ENCODE data around the gene CCDC106. TPM values are rescaled to one million over a fixed set of nuclear protein-coding genes. Genes with fewer than 3 reads are reported as not detected.
A peak's percentile ranks its signal among the peaks of the same experiment; 100 is the strongest.

The CCDC106 gene
- polyA plus RNA-seq, 1 donor, result 19.3 TPM

- DNase-seq, result no peak
These were observed 12.7 kb upstream of the CCDC106 start for GRCh38 chr19:55635334-55635717.

DNA sequence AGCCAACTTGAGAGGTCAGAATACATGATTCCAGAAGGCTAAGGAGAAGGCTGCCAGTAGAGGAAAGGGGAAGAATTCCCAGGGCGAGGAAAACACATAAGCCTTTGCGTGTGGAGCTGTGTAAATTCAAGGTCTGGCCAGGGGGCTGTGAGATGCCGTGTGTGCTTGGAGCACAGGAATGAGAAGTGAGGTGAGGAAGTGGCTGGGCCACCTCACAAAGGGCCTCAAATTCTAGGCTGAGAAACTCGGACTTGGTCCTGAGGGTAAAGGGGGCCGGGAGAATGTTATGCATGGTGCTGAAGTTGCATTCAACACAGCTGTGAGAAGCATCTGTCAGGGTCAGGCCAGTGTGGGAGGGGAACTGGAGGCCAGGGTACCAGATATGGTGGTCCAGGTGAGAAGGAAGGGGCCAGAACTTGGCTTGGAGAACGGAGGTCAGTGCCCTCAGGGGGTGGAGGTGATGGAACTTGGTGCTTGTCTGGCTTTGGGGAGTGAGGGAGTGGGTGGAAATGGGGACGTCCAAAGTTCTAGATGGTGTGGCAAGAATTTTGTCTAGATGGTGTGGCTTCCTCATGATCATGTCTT, 12.1 kb upstream of the CCDC106 start:
- DNase-seq, result no peak

- no peak for DNase-seq
These were observed 11.3 kb upstream of the CCDC106 start for GRCh38 chr19:55636723-55637122.

- DNase-seq, result no peak
These were observed 10.5 kb upstream of the CCDC106 start for GRCh38 chr19:55637534-55637933.

DNA sequence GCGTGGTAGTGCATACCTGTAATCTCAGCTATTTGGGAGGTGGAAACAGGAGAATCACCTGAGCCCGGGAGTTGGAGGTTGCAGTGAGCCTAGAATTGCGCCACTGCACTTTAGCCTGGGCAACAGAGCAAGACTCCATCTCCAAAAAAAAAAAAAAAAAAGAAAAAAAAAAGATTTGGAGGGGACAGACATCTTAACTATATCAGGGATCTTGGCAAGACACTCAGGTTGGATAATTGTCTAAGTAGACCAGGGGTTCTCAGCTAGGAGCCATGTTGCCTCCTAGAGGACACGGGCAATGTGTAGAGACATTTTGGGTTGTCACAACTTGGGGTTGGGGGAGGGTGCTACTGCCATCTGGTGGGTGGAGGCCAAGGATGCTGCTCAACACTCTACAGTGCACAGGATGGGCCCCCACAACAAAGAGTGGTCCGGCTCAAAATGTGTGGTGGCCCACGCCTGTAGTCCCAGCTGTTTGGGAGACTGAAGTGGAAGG, 9.1 kb upstream of the CCDC106 start:
- DNase-seq, result no peak

DNA sequence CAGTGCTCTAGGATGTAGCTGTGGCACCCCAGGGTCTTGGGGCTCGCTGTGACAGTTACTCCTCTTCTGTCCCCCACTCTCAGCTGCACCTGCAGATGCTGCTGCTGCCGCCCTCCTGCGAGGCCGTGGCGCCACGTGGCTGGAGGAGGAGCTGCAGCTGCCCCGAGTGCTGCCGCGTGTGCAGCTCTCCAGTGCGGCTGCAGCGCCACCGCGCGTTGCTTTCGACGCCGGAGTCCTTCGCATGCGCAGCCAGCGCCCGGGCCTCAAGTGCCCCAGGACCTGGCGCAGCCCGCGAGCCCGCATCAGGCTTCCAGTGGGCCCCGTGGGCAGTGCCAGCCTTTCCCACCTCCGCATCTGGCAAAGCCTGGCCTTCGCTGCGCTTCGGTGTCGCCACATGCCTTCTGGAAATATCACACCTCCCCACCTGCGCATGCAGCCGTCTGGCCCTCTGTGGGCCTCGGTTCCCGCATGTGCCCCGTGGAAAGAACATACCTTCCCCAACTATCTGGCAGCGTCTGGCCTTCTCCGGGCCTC, 7.9 kb upstream of the CCDC106 start:
- no peak for DNase-seq

DNA sequence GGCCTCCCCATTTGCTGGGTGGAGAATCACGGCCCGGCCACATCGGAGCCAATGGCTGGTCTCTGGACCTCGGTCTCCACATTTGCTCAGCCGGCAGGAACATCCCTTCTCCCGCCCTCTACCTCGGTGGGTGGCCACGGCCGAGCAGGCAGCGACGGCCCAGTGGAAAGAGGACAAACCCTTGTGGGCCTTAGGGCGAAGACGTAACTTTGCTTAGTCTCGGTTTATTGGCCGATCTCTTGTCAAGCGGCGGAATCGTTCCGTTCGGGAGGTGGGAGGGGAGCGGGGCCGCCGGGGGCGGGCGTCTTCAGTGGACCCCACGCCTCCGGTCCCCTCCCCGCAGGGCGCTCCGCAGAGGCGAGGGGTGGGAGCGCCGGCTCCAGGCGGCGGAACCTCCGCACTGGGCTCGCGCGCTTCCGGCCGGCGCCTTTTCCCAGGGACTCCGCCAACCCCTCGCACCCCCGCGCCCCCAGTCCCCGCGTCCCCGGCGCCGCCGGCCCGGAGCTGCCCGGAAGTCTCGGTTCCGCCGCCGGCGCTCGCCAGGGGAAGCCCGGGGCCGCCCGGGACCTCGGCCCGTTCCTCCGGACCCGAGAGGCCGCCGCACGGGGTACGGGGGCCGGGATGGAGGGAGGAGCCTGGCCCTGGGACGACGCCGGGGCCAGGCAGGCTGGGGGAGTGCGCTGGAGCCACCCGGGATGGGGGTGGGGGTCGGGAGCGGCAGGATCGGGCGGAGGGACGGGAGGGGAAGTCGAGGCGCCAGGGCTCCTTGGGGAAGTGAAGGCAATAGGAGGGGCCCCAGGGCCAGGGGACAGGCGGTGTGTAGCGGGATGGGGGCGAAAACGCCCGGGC, 7.2 kb upstream of the CCDC106 start, which contains the start of gene ZNF580:
ZNF580 (plus strand) TSS at position 426 of the 849 bp plus-strand sequence. CDS start 1,507 bp downstream, outside the sequence.
- peak; percentile 59 for DNase-seq

- DNase-seq, result no peak
These were observed 6.4 kb upstream of the CCDC106 start for GRCh38 chr19:55641426-55642152.

GRCh38 chr19:55642153-55643002, 5.6 kb upstream of the CCDC106 start:
- DNase-seq, result no peak

DNA sequence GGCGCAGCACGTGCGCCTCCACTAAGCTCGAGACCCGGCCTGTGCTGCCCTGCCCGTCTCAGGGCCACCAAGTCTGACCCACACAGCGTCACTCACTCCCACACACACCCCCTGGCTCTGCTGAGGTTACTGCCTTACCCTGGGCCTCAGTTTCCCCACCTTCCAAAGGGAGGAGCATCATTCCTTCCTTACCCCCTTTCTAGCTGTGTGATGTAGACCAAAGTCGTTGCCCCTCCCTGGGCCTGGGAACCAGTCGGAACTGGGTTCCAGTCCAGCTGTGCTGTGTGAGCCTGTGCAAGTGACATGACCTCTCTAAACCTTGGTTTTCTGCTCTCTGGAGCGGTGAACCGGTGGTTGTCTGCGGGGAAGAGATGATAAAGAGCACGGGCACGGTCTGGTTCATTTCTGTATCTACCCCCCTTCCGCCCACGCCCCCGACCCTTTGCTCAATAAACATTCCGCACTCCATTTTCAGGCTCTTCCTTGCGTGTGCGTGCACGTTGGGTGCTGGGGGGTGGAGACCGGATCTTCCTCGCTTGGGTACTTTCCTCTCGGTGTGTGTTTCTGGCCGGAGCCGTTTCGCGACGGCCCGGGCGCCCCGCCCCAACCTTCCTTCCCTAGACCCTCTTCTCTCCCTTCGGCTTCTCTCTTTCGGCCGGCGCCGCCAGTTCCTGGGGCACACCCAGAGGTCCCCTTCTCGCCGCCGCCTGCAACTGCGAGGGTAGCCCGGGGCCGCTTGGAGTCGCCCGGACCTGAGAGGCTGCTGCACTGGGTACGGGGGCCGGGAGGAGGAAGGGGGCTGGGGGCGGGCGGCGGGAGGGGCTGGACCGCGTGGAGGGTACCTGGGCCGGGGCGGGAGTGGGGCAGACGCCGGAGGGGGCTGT, 4.8 kb upstream of the CCDC106 start, which contains the start of gene ZNF581:
ZNF581 (plus strand) TSS at position 647 of the 884 bp plus-strand sequence. CDS start 923 bp downstream, outside the sequence.
- no peak for DNase-seq

GRCh38 chr19:55643887-55644176, 4.2 kb upstream of the CCDC106 start:
- DNase-seq, result no peak

DNA sequence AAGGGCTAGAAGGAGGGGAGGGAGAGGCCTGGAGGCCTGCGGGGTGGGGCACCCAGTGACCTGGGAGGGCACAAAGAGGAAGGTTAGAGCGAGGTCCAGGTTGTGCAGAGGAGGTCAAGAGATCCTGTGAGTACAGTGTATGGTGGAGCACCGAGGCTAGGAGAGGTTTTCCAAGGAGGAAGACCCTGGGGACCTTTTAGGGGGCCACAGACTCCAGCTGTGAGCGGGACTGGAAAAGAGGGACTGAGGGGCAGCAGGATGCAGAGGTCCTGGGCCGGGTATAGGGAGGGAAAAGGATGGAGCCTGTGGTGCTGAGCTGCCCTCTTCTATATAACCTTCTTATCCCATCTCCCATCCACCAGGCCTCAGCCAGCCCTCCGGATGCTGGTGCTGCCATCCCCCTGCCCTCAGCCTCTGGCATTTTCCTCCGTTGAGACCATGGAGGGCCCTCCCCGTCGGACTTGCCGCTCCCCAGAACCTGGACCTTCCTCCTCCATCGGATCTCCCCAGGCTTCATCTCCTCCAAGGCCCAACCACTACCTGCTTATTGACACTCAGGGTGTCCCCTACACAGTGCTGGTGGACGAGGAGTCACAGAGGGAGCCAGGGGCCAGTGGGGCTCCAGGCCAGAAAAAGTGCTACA, 3.7 kb upstream of the CCDC106 start:
- DNase-seq, result no peak

DNA sequence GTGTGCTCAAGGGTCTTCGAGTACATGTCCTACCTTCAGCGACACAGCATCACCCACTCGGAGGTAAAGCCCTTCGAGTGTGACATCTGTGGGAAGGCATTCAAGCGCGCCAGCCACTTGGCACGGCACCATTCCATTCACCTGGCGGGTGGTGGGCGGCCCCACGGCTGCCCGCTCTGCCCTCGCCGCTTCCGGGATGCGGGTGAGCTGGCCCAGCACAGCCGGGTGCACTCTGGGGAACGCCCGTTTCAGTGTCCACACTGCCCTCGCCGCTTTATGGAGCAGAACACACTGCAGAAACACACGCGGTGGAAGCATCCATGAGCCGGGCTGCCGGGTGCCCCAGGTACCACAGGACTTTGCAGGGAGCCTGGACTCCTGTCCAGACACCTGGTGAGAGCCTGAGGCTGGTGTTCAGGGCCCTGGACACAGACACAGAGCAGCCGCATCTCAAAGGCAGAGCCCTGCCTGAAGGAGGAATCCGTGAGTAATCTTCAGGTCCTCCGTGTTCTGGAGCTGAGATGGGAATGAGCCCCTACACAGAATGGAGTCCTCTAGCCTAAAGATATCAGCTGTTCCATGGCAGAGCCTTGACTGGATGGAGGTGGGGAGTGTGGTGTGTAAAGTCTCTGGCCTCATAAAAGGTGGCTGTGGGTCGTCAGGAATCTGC, 3.0 kb upstream of the CCDC106 start:
- DNase-seq, result no peak

DNA sequence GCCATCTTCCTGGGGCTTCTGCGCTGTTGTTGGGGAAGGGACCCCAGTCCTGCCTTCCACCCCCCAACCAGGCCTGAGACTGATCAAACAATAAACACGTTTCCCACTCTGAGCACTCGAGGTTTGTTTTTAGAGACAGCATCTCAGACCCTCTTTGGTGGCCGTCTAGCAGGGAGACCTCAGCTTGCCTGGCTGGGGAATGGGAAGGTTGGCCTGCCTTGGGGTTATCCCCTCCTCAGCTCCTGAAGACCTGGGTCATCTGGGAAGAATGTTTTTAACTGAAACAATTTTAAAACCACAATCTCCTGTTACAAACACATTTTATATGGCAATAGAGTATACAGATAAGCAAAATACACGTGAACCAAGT, 2.5 kb upstream of the CCDC106 start:
- no peak for DNase-seq

DNA sequence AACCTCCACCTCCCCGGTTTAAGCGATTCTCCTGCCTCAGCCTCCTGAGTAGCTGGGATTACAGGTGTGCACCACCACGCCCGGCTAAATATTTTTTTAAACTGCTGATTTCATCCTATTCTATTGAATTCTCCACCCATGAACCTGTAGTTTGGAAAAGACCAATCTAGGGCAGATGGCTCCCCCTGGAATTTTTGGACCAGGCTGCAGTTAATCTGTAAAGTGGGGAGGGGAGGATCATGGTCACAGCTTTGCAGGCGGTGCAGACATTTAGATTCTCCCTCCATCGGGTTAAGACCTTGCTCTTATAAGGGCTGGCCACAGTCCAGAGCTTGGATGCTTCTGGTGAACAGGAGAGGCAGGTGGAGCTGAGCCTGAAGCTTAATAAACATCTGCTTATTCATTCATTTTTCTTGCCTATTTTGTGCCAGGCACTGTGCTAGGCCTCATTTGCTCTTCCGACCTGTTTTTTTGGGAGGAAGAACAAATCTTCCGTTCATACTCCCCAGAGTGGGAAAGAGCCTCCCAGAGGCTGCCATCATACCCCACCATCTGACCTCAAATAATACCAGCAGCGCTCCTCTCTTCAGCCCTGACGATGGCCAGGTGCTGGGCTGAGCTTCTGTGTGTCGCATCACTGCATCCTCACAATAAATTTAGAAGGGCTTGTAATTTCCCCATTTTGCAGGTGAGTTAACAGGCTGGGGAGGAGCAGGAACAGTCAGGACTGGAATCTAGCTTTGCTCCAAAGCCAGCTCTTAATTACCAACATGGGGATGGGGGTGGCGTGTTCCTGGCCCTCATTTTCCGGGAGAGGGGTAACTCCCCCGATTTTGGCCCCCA, 902 bp upstream of the CCDC106 start:
- no peak for DNase-seq

DNA sequence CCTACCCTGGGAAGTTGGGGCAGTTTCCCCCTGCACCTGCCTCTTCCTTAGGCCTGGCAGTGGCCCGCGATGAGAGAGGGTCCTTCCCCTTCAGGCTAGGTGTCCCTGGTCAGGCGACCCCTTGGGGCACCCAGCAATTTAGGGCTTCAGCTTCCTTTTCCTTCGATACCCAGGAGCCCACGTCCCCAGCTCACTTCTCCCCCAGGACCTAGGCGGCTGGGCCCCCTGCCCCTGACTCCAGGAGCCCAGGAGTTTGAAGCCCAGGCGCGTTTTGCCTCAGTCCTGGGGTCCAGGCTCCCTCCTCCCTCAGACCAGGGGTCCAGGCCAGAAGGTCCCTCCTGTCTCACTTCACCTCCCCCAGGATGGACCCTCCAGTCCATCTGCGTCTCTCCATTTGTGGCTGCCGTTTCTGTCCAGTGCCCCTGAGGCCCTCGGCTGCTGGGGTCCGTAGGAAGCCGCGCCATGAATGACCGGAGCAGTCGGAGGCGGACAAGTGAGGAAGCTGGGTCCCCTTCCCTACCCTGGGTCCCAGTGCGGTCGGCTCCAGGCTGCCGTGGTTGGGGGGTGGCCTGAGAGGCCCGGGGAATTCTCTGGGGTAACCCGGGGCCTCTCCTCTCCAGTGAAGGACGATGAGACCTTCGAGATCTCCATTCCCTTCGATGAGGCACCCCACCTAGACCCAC, 714 bp downstream of the CCDC106 start:
- no peak for DNase-seq

DNA sequence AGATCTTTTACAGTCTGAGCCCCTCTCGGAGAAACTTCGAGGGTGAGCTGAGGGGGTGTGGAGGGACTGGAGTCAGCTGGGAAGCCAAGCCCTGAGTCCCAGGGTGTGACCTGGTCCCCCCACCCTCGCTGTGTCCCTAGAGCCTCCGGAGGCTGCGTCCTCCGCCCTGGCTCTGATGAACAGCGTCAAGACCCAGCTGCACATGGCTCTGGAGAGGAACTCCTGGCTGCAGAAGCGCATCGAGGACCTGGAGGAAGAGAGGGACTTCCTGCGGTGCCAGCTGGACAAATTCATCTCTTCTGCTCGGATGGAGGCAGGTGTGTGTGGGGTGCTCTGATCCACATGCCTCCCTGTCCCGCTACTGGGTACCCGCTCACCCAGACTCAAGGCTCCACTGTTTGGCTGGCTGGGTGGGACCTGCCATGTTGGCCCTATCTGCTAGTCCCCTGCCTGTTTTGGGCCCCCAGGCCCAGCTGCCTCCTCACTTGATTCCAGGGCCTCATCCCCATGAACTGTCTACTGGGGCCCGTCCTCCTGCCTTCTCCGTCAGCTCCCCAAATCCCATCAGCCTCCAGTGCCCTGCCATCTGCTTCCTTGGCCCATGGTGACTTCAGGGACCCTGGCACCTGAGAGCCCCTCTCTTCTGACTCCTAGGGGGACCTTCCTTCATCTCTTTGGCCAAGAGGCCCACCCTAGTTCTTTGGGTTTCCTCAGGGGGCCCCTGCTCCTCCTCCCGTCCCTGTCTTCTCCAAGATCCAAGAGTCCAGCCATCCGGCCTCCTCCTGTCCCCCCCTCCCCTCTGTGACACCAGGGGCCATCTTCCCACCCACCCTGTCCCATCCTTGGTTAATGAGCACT, 1.5 kb downstream of the CCDC106 start:
- DNase-seq, result no peak

Data from left kidney (tissue), 2 donors.